Trophoblast cell (in vitro differentiated cells and primary cell): ENCODE measurements around the gene AGBL1.
A peak's percentile ranks its signal among the peaks of the same experiment; 100 is the strongest.

Experiments used
- DNase-seq, 2 donors: peaks; one replicate each; pipeline ENCODE4 v3.0.0-alpha.2; 2016
- H2AFZ ChIP-seq: 2 replicates; pipeline ENCODE4 v1.6.1; 2013; ENCODE audit warnings: low read length, moderate library complexity, mild to moderate bottlenecking; ENCODE audit not compliant: insufficient read depth, poor library complexity
- H2AK5ac ChIP-seq: 2 replicates; pipeline ENCODE4 v1.6.1; 2013; ENCODE audit warnings: mild to moderate bottlenecking, low read length
- H2BK120ac ChIP-seq: 2 replicates; pipeline ENCODE4 v1.6.1; 2013; ENCODE audit warnings: low read length, mild to moderate bottlenecking, moderate library complexity; ENCODE audit not compliant: insufficient read depth, poor library complexity
- H2BK12ac ChIP-seq: 2 replicates; pipeline ENCODE4 v1.6.1; 2013; ENCODE audit warnings: mild to moderate bottlenecking, low read length, moderate library complexity
- H2BK5ac ChIP-seq: 2 replicates; pipeline ENCODE4 v1.6.1; 2013; ENCODE audit warnings: low read length, low read depth, moderate library complexity, mild to moderate bottlenecking; ENCODE audit not compliant: poor library complexity
- H3K14ac ChIP-seq: 2 replicates; pipeline ENCODE4 v1.6.1; 2013; ENCODE audit warnings: mild to moderate bottlenecking, low read length
- H3K18ac ChIP-seq: 2 replicates; pipeline ENCODE4 v1.6.1; 2013; ENCODE audit warnings: mild to moderate bottlenecking, low read length
- H3K23ac ChIP-seq: 2 replicates; pipeline ENCODE4 v1.6.1; 2013; ENCODE audit warnings: low read length
- H3K27ac ChIP-seq: 2 replicates; pipeline ENCODE4 v1.5.1; 2013; ENCODE audit warnings: low read depth, mild to moderate bottlenecking, inconsistent platforms, low read length, moderate library complexity
- H3K27me3 ChIP-seq: 2 replicates; pipeline ENCODE4 v1.6.1; 2013; ENCODE audit warnings: inconsistent platforms, mild to moderate bottlenecking, low read length, moderate library complexity; ENCODE audit not compliant: insufficient read depth
- H3K36me3 ChIP-seq, 2 experiments: 1 replicate in 1 of 2; 2 replicates in 1 of 2; pipeline ENCODE4 v1.6.1; 2013; ENCODE audit warnings: low read length in 2 of 2, mild to moderate bottlenecking in 2 of 2, moderate library complexity in 1 of 2; ENCODE audit not compliant: insufficient read depth in 2 of 2, control insufficient read depth in 1 of 2
- H3K4ac ChIP-seq: 2 replicates; pipeline ENCODE4 v1.6.1; 2013; ENCODE audit warnings: low read depth, mild to moderate bottlenecking, low read length, moderate library complexity
- H3K4me1 ChIP-seq, 2 experiments: 1 replicate in 1 of 2; 2 replicates in 1 of 2; pipeline ENCODE4 v1.6.1; 2013; ENCODE audit warnings: low read length in 2 of 2, mild to moderate bottlenecking in 2 of 2, moderate library complexity in 1 of 2; ENCODE audit not compliant: insufficient read depth in 2 of 2, control insufficient read depth in 1 of 2
- H3K4me2 ChIP-seq: 2 replicates; pipeline ENCODE4 v1.6.1; 2013; ENCODE audit warnings: inconsistent platforms, mild to moderate bottlenecking, low read length, moderate library complexity
- H3K4me3 ChIP-seq: 2 replicates; pipeline ENCODE4 v1.5.1; 2013; ENCODE audit warnings: mild to moderate bottlenecking, low read depth, low read length, inconsistent platforms
- H3K79me1 ChIP-seq: one replicate; pipeline ENCODE4 v1.6.1; 2013; ENCODE audit warnings: low read length
- H3K79me2 ChIP-seq: 2 replicates; pipeline ENCODE4 v1.6.1; 2013; ENCODE audit warnings: low read length, mild to moderate bottlenecking; ENCODE audit not compliant: control insufficient read depth, insufficient read depth, poor library complexity
- H3K9ac ChIP-seq: 2 replicates; pipeline ENCODE4 v1.6.1; 2013; ENCODE audit warnings: mild to moderate bottlenecking, low read length
- H3K9me3 ChIP-seq: 2 replicates; pipeline ENCODE4 v1.6.1; 2013; ENCODE audit warnings: low read depth, mild to moderate bottlenecking, control low read depth, inconsistent platforms, low read length; ENCODE audit not compliant: insufficient read depth
- H4K12ac ChIP-seq: 2 replicates; pipeline ENCODE4 v1.6.1; 2013; ENCODE audit warnings: low read depth, mild to moderate bottlenecking, low read length, moderate library complexity
- H4K8ac ChIP-seq: 2 replicates; pipeline ENCODE4 v1.6.1; 2013; ENCODE audit warnings: low read depth, mild to moderate bottlenecking, low read length, moderate library complexity
- H4K91ac ChIP-seq: one replicate; pipeline ENCODE4 v1.6.1; 2013; ENCODE audit warnings: low read depth, mild to moderate bottlenecking, low read length, moderate library complexity
- WGBS: extraction: QIAGEN DNeasy Blood & Tissue Kit; methylation state at CpG from one replicate; pipeline ENCODE4 v1.1.7; 2013; ENCODE audit warnings: missing lambda C conversion rate; ENCODE audit not compliant: insufficient read length, insufficient coverage; ENCODE audit errors: extremely low coverage; 5-methylcytosine and 5-hydroxymethylcytosine counted together

The AGBL1 gene

GRCh38 chr15:86634992-86635638 is 555.4 kb downstream of the AGBL1 start:
- Histone ChIP-seq H3K79me1 (no peaks in the 10 kb centered on the region), H3K4me2 (no peak overlapping the region), H3K18ac (no peak overlapping the region), H3K14ac (no peak overlapping the region), H4K8ac (no peak overlapping the region), H3K4me3 (no peak overlapping the region), H4K12ac (no peak overlapping the region), H3K27ac (no peak overlapping the region), H3K23ac (no peak overlapping the region), H3K79me2 (no peaks in the 10 kb centered on the region), H3K9ac (no peak overlapping the region), H3K27me3 (no peaks in the 10 kb centered on the region), H3K4ac (no peak overlapping the region), H3K36me3 (no peaks in the 10 kb centered on the region), H4K91ac (no peak overlapping the region), H2AK5ac (no peak overlapping the region), H2BK5ac (no peak overlapping the region), H2AFZ (no peak overlapping the region), H2BK120ac (no peak overlapping the region), H2BK12ac (no peak overlapping the region), H3K4me1 (no peaks in the 10 kb centered on the region), H3K9me3 (no peaks in the 10 kb centered on the region)
- no peak for DNase-seq
- WGBS = no CpG with 5 or more reads among the region's 2 CpGs

DNA sequence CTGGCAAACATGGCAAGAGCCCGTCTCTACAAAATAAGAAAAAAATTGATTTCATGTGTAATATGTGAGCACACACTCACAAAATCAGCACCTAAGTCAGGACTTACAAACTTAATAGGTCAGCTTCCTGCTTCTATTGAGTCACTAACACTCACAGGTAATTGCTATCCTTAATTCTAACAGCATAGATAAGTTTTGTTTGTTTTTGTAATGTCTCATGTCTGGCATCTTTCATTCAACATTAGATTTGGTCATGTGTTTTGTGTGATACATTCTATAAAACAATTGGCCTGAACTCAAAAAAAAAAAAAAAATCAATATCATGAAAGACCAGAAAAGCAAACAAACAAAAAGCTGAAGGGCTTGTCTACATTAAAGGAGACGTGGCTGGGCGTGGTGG is 564.7 kb downstream of the AGBL1 start:
- H3K14ac ChIP-seq = no peak overlapping the region
- H3K27me3 ChIP-seq = no peaks in the 10 kb centered on the region
- no peak overlapping the region for H3K4ac ChIP-seq
- H2AK5ac ChIP-seq = no peak overlapping the region
- no peak overlapping the region for H2AFZ ChIP-seq
- H3K23ac ChIP-seq = no peak overlapping the region
- DNase-seq = no peak
- no peaks in the 10 kb centered on the region for H3K9me3 ChIP-seq
- H2BK120ac ChIP-seq = no peak overlapping the region
- WGBS = no CpG with 5 or more reads among the region's 3 CpGs
- H3K79me2 ChIP-seq = no peaks in the 10 kb centered on the region
- no peak overlapping the region for H3K18ac ChIP-seq
- H3K79me1 ChIP-seq = no peaks in the 10 kb centered on the region
- no peak overlapping the region for H3K4me3 ChIP-seq
- H3K4me2 ChIP-seq = no peak overlapping the region
- no peak overlapping the region for H4K12ac ChIP-seq
- no peaks in the 10 kb centered on the region for H3K36me3 ChIP-seq
- no peak overlapping the region for H2BK12ac ChIP-seq
- no peak overlapping the region for H3K9ac ChIP-seq
- no peak overlapping the region for H4K91ac ChIP-seq
- H4K8ac ChIP-seq = no peak overlapping the region
- no peak overlapping the region for H2BK5ac ChIP-seq
- H3K4me1 ChIP-seq = no peaks in the 10 kb centered on the region
- no peak overlapping the region for H3K27ac ChIP-seq

- Histone ChIP-seq H3K14ac (no peak overlapping the region), H3K79me2 (no peaks in the 10 kb centered on the region), H3K4ac (no peak overlapping the region), H2BK120ac (no peak overlapping the region), H3K9me3 (no peaks in the 10 kb centered on the region), H3K23ac (no peak overlapping the region), H2BK12ac (no peak overlapping the region), H3K36me3 (no peaks in the 10 kb centered on the region), H3K27ac (no peak overlapping the region), H2AK5ac (no peak overlapping the region), H3K4me3 (no peak overlapping the region), H2BK5ac (no peak overlapping the region), H3K18ac (no peak overlapping the region), H3K9ac (no peak overlapping the region), H3K4me2 (no peak overlapping the region), H4K12ac (no peak overlapping the region), H4K91ac (no peak overlapping the region), H3K79me1 (no peaks in the 10 kb centered on the region), H4K8ac (no peak overlapping the region), H3K4me1 (no peaks in the 10 kb centered on the region), H2AFZ (no peak overlapping the region), H3K27me3 (no peaks in the 10 kb centered on the region)
- WGBS = no CpG with 5 or more reads among the region's 7 CpGs
- peak in 1 of 2 donors; percentile 63 for DNase-seq
These were observed 566.3 kb downstream of the AGBL1 start for GRCh38 chr15:86645925-86646500.

- Histone ChIP-seq H2AFZ (no peak overlapping the region), H3K4me2 (no peak overlapping the region), H2BK120ac (no peak overlapping the region), H2BK12ac (no peak overlapping the region), H3K23ac (no peak overlapping the region), H4K12ac (no peak overlapping the region), H2AK5ac (no peak overlapping the region), H4K91ac (no peak overlapping the region), H3K36me3 (no peaks in the 10 kb centered on the region), H3K9me3 (no peaks in the 10 kb centered on the region), H3K79me2 (no peaks in the 10 kb centered on the region), H3K4ac (no peak overlapping the region), H3K27ac (no peak overlapping the region), H3K9ac (no peak overlapping the region), H3K27me3 (no peaks in the 10 kb centered on the region), H3K79me1 (no peaks in the 10 kb centered on the region), H2BK5ac (no peak overlapping the region), H3K14ac (no peak overlapping the region), H3K4me3 (no peak overlapping the region), H3K18ac (no peak overlapping the region), H4K8ac (no peak overlapping the region), H3K4me1 (no peaks in the 10 kb centered on the region)
- peak; percentile 37 to 81 for DNase-seq
- WGBS = 100% methylated on average over 1 of the region's 2 CpGs
These were observed 568.3 kb downstream of the AGBL1 start for GRCh38 chr15:86647810-86648440.
